Measurements from ENCODE around the gene DDX56. TPM values are rescaled to one million over a fixed set of nuclear protein-coding genes. Genes with fewer than 3 reads are reported as not detected.

The DDX56 gene
- total RNA-seq, 4 donors from 2014 or later = 67.8 to 96.4 (median 88.9) TPM

- Histone ChIP-seq H3K9me3 (no peaks in the 10 kb centered on the region), H3K27ac (no peak overlapping the region), H3K4me3 (no peak overlapping the region), H3K4me1 (peaks cover 0 to 3% (median 0%) of the 10 kb centered on the region in 4 donors), H3K27me3 (no peaks in the 10 kb centered on the region), H3K36me3 (no peaks in the 10 kb centered on the region)
- no peak for DNase-seq
- no peak for TF ChIP-seq CTCF (IDR thresholded peaks at IDR 0.05)
- TF ChIP-seq POLR2A (IDR thresholded peaks at IDR 0.05) = no peak
Observed at GRCh38 chr7:44539669-44540506, 33.8 kb downstream of the DDX56 start.

DNA sequence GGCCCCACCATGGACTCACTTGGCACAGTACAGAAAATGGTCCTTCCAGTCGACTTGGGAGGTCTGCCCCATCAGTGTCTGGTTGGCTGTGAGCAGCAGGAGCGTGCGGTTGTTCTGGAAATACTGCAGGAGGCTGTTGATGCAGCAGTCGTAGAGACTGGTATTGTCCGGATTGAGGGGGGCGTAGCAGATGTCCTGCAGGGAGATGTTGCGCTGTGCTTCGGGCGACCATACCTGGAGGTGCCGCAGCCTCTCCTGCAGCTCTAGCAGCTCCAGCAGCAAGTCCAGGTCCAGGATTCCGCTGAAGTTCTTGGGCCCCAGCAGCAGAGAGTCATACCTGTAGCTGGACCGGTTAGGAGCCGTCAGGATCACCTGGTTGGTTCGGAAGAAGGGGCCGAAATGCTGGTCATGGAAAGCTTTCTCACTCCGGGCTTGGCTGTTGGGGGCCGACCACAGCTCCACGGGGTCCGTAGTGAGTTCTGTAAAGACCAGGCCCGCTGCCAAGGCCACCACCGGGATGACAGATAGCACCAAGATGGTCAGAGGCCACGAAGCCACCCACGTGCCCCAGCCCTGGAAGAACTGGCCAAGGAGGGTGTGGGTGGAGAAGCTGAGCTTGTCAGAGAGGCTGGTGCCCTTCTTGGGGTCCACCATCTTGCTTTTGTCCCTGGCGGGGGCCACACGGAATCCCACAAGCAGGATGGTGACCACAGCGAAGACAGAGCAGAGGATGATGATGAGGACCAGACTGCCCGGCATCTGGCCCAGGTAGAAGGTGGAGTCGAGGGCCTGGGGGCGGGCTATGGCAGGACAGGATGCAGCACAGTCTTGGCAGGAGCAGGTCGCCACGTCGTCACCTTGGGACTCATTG lies 34.7 kb downstream of the DDX56 start:
- Histone ChIP-seq H3K4me3 (no peak overlapping the region), H3K27ac (no peak overlapping the region), H3K4me1 (peaks cover 0 to 3% (median 0%) of the 10 kb centered on the region in 4 donors), H3K9me3 (no peaks in the 10 kb centered on the region), H3K36me3 (no peaks in the 10 kb centered on the region), H3K27me3 (no peaks in the 10 kb centered on the region)
- TF ChIP-seq POLR2A (IDR thresholded peaks at IDR 0.05) (no peak), CTCF (IDR thresholded peaks at IDR 0.05) (no peak)
- no peak for DNase-seq

GRCh38 chr7:44538093-44538797 lies 35.5 kb downstream of the DDX56 start:
- Histone ChIP-seq H3K36me3 (no peaks in the 10 kb centered on the region), H3K27me3 (no peaks in the 10 kb centered on the region), H3K9me3 (no peaks in the 10 kb centered on the region), H3K4me1 (peaks cover 0 to 8% (median 0%) of the 10 kb centered on the region in 4 donors), H3K27ac (no peak overlapping the region), H3K4me3 (no peak overlapping the region)
- TF ChIP-seq POLR2A (IDR thresholded peaks at IDR 0.05) = no peak
- no peak for TF ChIP-seq CTCF (IDR thresholded peaks at IDR 0.05)
- DNase-seq = no peak

- DNase-seq = no peak
- Histone ChIP-seq H3K36me3 (no peaks in the 10 kb centered on the region), H3K27me3 (no peaks in the 10 kb centered on the region), H3K9me3 (no peaks in the 10 kb centered on the region), H3K4me1 (peaks cover 0 to 4% (median 0%) of the 10 kb centered on the region in 4 donors), H3K27ac (no peak overlapping the region), H3K4me3 (no peak overlapping the region)
- TF ChIP-seq POLR2A (IDR thresholded peaks at IDR 0.05) (no peak), CTCF (IDR thresholded peaks at IDR 0.05) (no peak)
Observed at GRCh38 chr7:44537442-44537841, 36.3 kb downstream of the DDX56 start.

DNA sequence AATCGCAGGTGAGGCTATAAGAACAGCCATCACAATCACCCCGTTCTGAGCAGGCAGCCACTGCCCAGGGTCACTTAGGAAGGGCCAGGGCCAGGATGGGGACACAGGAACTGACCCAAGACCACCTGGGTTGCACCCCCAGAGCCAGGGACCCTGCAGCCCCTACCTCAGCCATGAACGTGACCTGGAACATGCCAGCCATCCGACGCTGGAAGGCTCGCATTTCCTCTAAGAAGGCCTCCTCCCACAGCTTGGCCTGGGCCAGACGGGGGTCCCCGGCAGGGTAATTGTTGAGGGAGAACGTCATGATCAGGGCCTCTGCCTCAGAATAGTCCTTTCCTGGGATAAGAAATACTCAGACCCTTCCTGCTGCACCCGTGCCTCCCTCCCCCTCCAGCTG lies 37.6 kb downstream of the DDX56 start:
- Histone ChIP-seq H3K36me3 (no peaks in the 10 kb centered on the region), H3K27me3 (no peaks in the 10 kb centered on the region), H3K9me3 (no peaks in the 10 kb centered on the region), H3K27ac (no peak overlapping the region), H3K4me3 (no peak overlapping the region), H3K4me1 (peaks cover 0 to 4% (median 0%) of the 10 kb centered on the region in 4 donors)
- DNase-seq = no peak
- TF ChIP-seq POLR2A (IDR thresholded peaks at IDR 0.05) = no peak
- no peak for TF ChIP-seq CTCF (IDR thresholded peaks at IDR 0.05)
